ENCODE results near the gene SHBG.
"Not testable (repeated sequence)": the region's sequence is repeated elsewhere in the genome, so short reads cannot be mapped to it uniquely, and the experiment has no call there.

SHBG gene

DNA sequence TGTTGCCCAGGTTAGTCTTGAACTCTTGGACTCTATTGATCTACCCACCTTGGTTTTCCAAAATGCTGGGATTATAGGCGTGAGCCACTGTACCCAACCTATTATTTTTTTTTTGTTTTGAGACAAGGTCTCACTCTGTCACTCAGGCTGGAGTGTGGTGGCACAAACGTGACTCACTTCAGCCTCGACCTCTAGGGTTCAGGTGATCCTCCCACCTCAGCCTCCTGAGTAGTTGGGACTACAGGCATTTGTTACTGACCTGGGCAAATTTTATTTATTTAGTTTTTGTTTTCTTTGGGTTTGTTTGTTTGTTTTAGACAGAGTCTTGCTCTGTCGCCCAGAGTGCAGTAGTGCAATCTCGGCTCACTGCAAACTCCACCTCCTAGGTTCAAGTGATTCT, 6.3 kb upstream of the SHBG start:
- no peak overlapping the region for H3K4me3 ChIP-seq (ENCODE audit: low read depth, low read length)
- TF ChIP-seq, protein P1, sequence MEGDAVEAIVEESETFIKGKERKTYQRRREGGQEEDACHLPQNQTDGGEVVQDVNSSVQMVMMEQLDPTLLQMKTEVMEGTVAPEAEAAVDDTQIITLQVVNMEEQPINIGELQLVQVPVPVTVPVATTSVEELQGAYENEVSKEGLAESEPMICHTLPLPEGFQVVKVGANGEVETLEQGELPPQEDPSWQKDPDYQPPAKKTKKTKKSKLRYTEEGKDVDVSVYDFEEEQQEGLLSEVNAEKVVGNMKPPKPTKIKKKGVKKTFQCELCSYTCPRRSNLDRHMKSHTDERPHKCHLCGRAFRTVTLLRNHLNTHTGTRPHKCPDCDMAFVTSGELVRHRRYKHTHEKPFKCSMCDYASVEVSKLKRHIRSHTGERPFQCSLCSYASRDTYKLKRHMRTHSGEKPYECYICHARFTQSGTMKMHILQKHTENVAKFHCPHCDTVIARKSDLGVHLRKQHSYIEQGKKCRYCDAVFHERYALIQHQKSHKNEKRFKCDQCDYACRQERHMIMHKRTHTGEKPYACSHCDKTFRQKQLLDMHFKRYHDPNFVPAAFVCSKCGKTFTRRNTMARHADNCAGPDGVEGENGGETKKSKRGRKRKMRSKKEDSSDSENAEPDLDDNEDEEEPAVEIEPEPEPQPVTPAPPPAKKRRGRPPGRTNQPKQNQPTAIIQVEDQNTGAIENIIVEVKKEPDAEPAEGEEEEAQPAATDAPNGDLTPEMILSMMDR (IDR thresholded peaks at IDR 0.05; ENCODE audit: insufficient read depth, low read depth, low read length, missing control alignments) = no peak
- DNase-seq (ENCODE audit: low read depth) = no peak

DNA sequence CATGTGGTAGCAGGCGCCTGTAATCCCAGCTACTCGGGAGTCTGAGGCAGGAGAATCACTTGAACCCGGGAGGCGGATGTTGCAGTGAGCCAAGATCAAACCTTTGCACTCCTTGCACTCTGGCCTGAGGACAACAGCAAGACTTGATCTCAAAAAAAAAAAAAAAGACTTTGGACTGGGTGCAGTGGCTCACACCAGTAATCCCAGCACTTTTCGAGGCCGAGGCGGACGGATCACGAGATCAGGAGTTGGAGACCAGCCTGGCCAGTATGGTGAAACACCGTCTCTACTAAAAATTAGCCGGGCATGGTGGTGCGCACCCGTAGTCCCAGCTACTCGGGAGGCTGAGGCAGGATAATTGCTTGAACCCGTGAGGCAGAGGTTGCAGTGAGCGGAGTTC, 4.2 kb upstream of the SHBG start:
- H3K4me3 ChIP-seq (ENCODE audit: low read depth, low read length); DNase-seq (ENCODE audit: low read depth): not testable (repeated sequence)

DNA sequence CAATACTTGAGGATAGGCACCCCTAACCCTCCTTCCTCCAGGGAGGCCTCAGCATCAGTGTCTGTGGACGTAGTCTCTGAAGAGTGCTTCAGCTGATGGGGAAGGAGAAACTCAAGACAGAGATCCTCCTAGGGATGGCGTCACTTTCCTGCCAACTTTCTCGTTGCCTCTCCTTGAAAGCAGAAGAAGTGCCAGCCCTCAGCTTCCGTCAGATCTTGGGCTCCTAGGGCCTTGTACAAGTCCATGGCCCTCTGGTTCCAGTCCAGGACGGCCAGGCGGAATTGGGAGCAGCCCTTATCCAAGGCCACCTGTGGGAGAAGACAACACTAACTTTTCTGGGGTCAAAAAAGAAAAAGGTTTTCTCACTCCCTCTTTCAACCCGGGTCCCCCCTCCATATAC, 3.6 kb upstream of the SHBG start:
- no peak for DNase-seq (ENCODE audit: low read depth)
- no peak overlapping the region for H3K4me3 ChIP-seq (ENCODE audit: low read depth, low read length)
- TF ChIP-seq, protein P1 (IDR thresholded peaks at IDR 0.05; ENCODE audit: insufficient read depth, low read depth, low read length, missing control alignments) = no peak

DNA sequence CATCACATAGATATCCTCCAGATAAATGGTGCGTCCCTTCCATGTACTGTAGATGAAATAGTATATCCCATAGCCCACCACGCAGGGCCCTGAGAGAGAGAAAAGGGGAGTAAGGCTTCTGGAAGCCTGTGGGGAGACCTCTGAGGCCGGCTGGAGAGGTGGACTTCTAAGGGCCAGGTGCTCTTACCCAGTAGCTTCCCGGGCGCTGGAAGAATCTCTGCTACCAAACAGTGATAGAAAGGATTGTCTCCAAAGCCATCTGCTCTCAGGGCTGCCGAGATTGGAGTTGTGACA, 3.0 kb upstream of the SHBG start:
- peak overlapping the region; percentile 76 for H3K4me3 ChIP-seq (ENCODE audit: low read depth, low read length)
- no peak for DNase-seq (ENCODE audit: low read depth)
- TF ChIP-seq, protein P1 (IDR thresholded peaks at IDR 0.05; ENCODE audit: insufficient read depth, low read depth, low read length, missing control alignments) = no peak

DNA sequence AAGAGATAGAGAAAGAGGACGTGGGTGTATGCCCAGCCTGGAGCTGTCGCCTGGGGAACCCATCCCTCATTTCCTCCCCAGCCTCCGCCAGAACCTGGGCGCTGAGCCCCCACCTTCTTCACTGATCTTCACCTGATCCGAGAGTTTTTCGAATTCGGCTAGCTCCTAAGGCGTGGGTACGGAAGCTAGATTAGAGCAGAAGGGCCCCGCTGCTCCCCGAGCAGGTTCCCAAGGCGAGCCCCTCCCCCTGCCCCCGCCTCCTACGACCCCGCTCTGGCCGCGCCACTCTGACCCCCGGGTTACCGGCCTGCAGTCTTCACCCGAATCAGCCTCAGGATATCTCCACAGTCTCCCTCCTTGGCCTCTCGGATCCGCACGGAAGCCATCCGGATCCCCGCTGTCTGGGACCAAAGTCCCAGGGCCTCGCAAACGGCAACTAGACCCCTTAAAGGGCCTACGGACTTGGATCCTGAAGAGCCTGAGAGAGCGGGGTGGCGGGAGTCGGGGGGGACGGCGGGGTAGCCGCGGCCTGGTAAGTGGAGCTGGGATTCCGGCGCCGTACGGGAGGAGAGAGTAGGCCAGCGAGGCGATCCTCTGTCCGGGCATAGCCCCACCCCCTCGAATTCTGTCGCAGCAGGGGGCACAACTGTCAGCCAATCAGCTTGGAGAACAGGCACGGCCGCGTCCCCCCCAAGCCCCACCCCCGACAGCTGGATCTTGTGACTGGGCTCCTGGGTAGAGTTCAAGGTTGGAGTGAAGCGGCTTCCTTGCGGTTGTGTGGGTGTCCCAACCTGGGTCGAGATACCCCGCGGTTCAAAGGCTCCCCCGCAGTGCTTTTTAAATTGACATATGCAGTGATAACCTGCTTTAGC, 2.4 kb upstream of the SHBG start, which contains the start of gene SAT2:
Gene SAT2 (minus strand): TSS at position 572 of the 872 bp plus-strand sequence. CDS start 186 bp downstream, at position 386.
- DNase-seq (ENCODE audit: low read depth) = peak; percentile 95
- TF ChIP-seq, protein P1 (IDR thresholded peaks at IDR 0.05; ENCODE audit: insufficient read depth, low read depth, low read length, missing control alignments) = no peak
- peak within 1 kb of the TSS; percentile 76 for H3K4me3 ChIP-seq (ENCODE audit: low read depth, low read length)

DNA sequence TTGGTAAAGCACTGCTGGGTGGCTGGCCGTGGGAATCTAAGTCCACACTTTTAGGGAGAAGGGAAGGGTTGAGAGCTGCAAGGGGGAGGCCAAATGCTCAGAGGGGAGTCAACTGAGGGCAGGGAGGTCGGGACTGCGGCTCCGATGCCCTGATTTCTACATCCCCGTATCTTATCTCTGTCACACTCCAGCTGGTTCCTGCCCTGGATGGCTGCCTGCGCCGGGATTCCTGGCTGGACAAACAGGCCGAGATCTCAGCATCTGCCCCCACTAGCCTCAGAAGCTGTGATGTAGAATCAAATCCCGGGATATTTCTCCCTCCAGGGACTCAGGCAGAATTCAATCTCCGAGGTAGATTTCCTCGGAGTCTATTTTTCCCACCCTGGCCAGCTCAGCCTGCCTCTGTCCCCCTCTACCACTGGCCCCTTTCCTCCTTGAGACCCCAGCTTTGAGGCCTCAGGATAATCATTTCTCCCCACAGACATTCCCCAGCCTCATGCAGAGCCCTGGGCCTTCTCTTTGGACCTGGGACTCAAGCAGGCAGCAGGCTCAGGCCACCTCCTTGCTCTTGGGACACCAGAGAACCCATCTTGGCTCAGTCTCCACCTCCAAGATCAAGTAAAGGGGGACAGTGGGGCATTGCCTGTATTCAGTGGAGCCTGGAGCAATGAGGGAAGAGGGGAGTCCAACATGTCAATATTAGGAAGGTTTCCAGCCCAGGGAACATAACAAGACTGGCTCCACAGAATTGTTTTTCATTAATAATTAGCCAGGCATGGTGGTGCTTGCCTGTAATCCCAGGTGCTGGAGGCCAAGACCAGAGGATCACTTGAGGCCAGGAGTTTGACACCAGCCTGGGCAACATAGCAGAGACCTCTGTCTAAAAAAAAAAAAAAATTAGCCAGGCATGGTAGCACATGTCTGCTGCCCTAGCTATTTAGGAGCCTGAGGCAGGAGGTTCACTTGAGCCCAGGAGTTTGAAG, 1.8 kb downstream of the SHBG start:
- DNase-seq (ENCODE audit: low read depth) = no peak
- TF ChIP-seq, protein P1 (IDR thresholded peaks at IDR 0.05; ENCODE audit: insufficient read depth, low read depth, low read length, missing control alignments) = no peak
- no peak overlapping the region for H3K4me3 ChIP-seq (ENCODE audit: low read depth, low read length)

DNA sequence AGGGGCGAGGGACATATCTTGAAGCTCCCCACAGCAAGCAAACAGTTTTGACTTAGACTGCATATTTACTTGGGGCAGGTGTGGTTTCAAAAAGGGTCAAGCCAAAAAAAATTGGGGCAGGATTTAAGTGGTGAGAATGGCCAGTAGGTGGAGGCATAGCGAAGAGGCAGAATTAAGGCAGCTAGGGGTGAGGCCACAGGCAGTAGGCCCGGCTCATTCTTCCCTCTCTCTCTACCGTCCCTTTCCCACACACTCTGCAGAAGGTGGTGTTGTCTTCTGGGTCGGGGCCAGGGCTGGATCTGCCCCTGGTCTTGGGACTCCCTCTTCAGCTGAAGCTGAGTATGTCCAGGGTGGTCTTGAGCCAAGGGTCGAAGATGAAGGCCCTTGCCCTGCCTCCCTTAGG, 2.6 kb downstream of the SHBG start:
- TF ChIP-seq, protein P1 (IDR thresholded peaks at IDR 0.05; ENCODE audit: insufficient read depth, low read depth, low read length, missing control alignments) = peak; percentile 60
- no peak overlapping the region for H3K4me3 ChIP-seq (ENCODE audit: low read depth, low read length)
- DNase-seq (ENCODE audit: low read depth) = peak; percentile 68
